Measurements from ENCODE around the gene KCND1. TPM values are rescaled to one million over a fixed set of nuclear protein-coding genes. Genes with fewer than 3 reads are reported as not detected.

The KCND1 gene
- total RNA-seq, 4 donors from 2014 or later: 0.83 to 1.9 (median 1.1) TPM

- TF ChIP-seq POLR2A (IDR thresholded peaks at IDR 0.05; ENCODE audit: low read depth): peak; percentile 65
- no peak for TF ChIP-seq CTCF (IDR thresholded peaks at IDR 0.05)
- TF ChIP-seq POLR2AphosphoS5 (IDR thresholded peaks at IDR 0.05): peak; percentile 55 to 90
- peak overlapping the region; percentile 86 to 92 (median 90) for H3K27ac ChIP-seq (replicated peaks in 1 of 4)
- H3K9me3 ChIP-seq: no peaks in the 10 kb centered on the region
- WGBS: 53% methylated on average over 56 of the region's 66 CpGs
- H3K36me3 ChIP-seq: peaks cover 0 to 20% (median 6%) of the 10 kb centered on the region in 4 donors
- peak overlapping the region; percentile 63 to 79 (median 72) for H3K4me3 ChIP-seq
- DNase-seq (ENCODE audit: extremely low spot score): peak; percentile 98
- H3K27me3 ChIP-seq: no peaks in the 10 kb centered on the region
- intact Hi-C loops (cut with DNase I): loop anchor here (10.0 kb wide), 1 partner anchor 1303 kb away; the partner anchor contains the start of genes ELK1 and UXT
- H3K4me1 ChIP-seq: peaks cover 14 to 49% (median 42%) of the 10 kb centered on the region in 4 donors
These were observed 13.6 kb downstream of the KCND1 start for GRCh38 chrX:48957827-48958634.

GRCh38 chrX:48957477-48957826 lies 14.2 kb downstream of the KCND1 start, which contains the start of gene OTUD5:
OTUD5 (minus strand) TSS chrX:48957607; CDS start chrX:48957570, 37 bp downstream.
- H3K9me3 ChIP-seq: no peaks in the 10 kb centered on the region
- no peaks in the 10 kb centered on the region for H3K27me3 ChIP-seq
- peaks cover 20 to 55% (median 48%) of the 10 kb centered on the region in 4 donors for H3K4me1 ChIP-seq
- peaks cover 0 to 20% (median 6%) of the 10 kb centered on the region in 4 donors for H3K36me3 ChIP-seq
- no peak for TF ChIP-seq CTCF (IDR thresholded peaks at IDR 0.05)
- peak; percentile 12 for TF ChIP-seq POLR2A (IDR thresholded peaks at IDR 0.05; ENCODE audit: low read depth)
- peak within 1 kb of the TSS; percentile 63 to 79 (median 72) for H3K4me3 ChIP-seq
- WGBS: 54% methylated on average over 38 of the region's 53 CpGs
- no peak for DNase-seq (ENCODE audit: extremely low spot score)
- peak within 1 kb of the TSS; percentile 86 to 92 (median 90) for H3K27ac ChIP-seq (replicated peaks in 1 of 4)
- intact Hi-C loops (cut with DNase I): loop anchor here (10.0 kb wide), 1 partner anchor 1303 kb away; the partner anchor contains the start of genes ELK1 and UXT

- Histone ChIP-seq H3K36me3 (peaks cover 0 to 20% (median 6%) of the 10 kb centered on the region in 4 donors), H3K27me3 (no peaks in the 10 kb centered on the region), H3K9me3 (no peaks in the 10 kb centered on the region), H3K4me3 (peak overlapping the region; percentile 63 to 79 (median 72)), H3K27ac (replicated peaks in 1 of 4) (peak overlapping the region; percentile 86 to 92 (median 90)), H3K4me1 (peaks cover 20 to 56% (median 52%) of the 10 kb centered on the region in 4 donors)
- no peak for DNase-seq (ENCODE audit: extremely low spot score)
- TF ChIP-seq CTCF (IDR thresholded peaks at IDR 0.05) (no peak), POLR2AphosphoS5 (IDR thresholded peaks at IDR 0.05) (no peak), POLR2A (IDR thresholded peaks at IDR 0.05; ENCODE audit: low read depth) (no peak)
- 26% methylated on average over 30 of the region's 61 CpGs for WGBS
- intact Hi-C loops (cut with DNase I): loop anchor here (10.0 kb wide), 1 partner anchor 1302 kb away; the partner anchor contains the start of genes ELK1 and UXT
These were observed 14.8 kb downstream of the KCND1 start for GRCh38 chrX:48956728-48957414.

GRCh38 chrX:48948589-48948988 lies 23.1 kb downstream of the KCND1 start:
- intact Hi-C loops (cut with DNase I): no loop called here
- no peak for DNase-seq (ENCODE audit: extremely low spot score)
- 63% methylated on average over 1 of the region's 1 CpG for WGBS
- Histone ChIP-seq H3K4me1 (peaks cover 9 to 26% (median 19%) of the 10 kb centered on the region in 4 donors), H3K4me3 (no peak overlapping the region), H3K27ac (replicated peaks in 1 of 4) (no peak overlapping the region), H3K27me3 (no peaks in the 10 kb centered on the region), H3K9me3 (no peaks in the 10 kb centered on the region), H3K36me3 (peaks cover 0 to 6% (median 3%) of the 10 kb centered on the region in 4 donors)
- no peak for TF ChIP-seq EP300 (IDR thresholded peaks at IDR 0.05)
- no peak for TF ChIP-seq POLR2A (IDR thresholded peaks at IDR 0.05; ENCODE audit: low read depth)
- TF ChIP-seq POLR2AphosphoS5 (IDR thresholded peaks at IDR 0.05): no peak
- TF ChIP-seq CTCF (IDR thresholded peaks at IDR 0.05): no peak
